NCI-H526 (cell line): ENCODE measurements around the gene SPATA13.

Experiments
- DNase-seq, 2 experiments: peaks; one replicate each; lab custom pipeline; 2025; lab: John Stamatoyannopoulos, UW

The SPATA13 gene

DNA sequence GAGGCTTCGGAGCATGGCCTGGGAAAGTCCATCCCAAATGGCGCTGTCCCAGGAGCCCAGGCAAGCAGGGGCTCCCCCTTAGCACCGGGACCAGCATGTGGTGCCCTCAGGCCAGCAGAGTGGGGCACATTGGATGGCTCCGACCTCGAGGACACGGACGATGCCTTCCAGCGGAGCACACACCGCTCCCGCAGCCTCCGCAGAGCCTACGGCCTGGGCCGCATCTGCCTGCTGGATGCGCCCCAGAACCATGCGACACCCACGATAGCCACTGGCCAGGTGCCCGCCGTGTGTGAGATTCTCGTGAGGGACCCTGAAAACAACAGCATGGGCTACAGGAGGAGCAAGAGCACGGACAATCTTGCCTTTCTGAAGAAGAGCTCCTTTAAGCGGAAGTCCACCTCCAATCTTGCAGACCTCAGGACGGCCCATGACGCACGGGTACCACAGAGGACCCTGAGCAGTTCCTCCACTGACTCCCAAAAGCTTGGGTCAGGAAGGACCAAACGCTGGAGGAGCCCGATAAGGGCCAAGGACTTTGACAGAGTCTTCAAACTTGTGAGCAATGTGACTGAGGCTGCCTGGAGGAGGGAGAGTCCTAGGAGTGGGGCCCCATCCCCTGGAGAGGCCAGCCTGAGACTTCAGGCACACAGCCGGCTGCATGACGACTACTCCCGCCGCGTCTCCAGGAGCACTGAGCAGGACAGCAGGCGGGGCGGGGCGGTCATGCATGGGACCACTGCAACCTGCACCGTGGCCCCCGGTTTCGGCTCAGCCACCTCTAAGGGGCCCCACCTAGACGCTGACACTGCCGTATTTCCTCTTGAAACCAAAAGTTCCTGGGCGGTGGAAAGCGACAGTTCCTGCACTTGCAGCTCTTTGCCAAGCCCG lies 63.1 kb downstream of the SPATA13 start:
- DNase-seq, result no peak

DNA sequence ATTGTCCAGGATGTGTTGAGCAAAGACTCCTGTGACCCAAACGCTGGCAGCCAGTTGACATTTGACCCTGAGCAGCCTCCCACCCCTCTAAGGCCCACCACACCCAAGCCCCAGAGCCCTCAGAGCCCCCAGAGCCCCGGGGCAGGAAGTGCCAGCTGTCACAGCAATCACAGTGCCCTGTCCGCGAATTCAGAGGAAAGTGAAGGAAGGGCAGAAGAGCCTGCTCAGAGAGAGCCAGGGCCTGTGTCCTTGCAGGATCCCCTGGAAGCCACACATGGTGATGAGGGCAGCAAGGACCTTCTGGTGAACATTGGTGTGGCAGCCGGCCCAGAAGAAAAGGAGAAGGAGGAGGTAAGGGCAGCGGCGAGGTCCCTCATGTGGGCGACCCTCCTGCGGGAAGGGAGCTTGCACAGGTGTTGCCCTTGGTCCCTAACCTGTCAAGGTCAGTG lies 63.7 kb downstream of the SPATA13 start:
- no peak for DNase-seq

DNA sequence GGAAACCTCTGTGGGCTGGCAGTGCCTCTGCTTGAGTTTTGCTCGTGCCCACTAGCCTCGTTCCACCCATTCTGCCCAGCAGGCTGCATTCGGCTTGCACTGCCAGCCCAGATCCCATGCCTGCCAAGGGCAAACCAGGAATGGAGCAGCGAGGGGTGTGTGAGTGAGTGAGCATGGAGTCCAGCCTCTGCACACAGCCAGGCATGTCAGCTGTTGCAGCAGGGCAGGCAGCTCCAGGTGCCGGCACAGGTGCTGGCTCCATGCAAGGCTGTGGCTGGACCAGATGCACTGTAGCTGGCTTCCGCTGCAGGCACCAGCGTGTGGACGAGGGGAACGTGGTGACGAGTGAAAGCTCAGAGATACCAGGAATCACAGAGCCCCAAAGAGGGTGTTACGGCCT lies 64.5 kb downstream of the SPATA13 start:
- no peak for DNase-seq

DNA sequence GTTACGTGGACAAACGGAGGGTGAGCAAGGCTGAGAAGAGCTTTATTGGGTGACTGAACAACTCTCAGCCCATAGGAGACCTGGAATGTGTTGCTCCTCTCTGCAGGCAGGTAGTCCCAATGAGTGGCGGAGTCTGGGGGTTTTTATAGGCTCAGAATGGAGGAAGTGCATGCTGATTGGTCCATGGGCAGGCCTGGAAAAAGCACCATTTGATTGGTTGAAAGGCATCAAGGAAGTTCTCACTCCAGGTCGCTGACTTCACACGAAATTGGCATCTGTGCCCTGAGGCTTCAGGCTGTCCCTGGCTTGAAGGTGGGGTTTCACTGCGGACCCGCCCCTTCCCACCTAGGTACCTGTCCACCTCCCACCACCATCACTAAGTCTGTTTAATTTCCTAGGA lies 65.4 kb downstream of the SPATA13 start:
- no peak for DNase-seq

DNA sequence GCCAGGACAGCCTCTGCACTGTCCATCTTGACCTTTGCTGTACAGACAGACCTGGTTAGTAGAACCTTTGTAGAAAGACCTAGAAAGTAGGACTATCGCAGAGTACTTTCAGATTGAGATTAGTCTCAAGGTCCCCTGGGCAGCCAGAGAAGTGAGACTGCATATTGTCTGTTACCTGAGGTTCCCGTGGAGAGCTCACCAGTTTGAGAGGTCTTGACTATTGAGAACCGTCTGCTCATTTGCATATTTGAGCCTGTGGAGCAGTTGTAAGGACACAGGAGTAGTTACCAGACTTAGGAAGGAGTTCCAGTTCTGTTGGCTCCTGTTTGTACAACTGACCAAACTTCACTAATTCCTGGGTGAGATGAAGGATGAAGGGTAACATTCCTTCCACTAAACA lies 66.2 kb downstream of the SPATA13 start:
- peak in 1 of 2 experiments; percentile 49 for DNase-seq

DNA sequence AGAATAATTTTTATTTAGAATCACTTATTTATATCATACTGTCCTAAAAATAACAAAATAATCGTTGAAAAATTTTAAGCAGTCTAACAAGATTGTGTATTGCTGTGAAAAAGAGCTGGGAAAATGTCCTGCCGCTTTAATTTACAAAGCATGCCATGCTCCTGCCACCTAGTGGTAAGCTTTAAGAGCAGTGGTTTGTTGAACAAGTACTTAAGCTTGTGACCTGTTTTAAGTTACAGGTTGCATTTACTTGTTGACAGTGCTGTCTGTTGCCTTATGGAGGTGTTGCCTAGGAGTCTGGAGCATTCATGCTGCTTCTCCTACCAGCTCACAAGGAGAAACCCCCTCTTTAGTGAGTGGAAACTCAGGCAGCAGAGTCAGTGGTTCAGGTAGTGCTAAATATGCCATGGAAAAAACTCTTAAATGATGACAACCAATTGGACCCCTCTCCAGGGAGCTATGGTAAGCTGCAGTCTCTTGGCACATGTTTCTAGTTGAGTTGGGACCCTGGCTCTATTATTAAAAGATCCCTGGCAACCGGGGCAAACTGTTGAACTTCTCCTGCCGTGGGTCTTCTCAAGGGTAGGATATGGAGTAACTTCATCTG lies 68.4 kb downstream of the SPATA13 start:
- DNase-seq, result peak; percentile 33 to 83

DNA sequence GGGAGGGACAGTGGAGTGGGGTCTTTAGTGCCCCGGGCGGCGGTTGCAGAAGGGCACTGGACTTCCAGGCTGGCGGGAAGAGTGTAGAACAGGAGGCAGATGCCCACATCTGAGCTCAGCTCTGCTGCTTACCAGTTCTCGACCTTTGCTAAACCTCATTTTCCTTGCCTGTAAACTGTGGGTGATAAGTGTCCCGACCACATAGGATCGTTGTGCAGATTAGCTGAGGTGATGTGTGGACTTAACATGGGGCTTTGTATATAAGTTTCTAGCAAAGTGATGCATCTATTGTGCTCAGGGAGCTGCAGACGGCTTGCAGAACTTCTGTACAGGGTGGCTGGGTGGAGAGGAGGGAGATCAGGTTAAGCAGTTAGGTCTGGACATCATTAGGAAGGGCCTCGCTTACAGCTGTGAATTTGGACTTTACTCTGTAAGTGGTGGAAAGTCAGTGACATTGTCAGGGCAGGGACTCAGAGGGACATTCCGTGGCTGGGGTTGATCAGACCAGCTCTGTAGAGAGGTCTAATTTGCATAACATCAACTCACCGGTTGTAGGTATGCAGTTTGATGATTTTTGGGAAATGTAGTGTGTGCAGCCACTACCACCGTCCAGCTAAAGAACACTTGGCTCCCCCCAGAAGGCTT lies 70.0 kb downstream of the SPATA13 start:
- DNase-seq, result no peak

DNA sequence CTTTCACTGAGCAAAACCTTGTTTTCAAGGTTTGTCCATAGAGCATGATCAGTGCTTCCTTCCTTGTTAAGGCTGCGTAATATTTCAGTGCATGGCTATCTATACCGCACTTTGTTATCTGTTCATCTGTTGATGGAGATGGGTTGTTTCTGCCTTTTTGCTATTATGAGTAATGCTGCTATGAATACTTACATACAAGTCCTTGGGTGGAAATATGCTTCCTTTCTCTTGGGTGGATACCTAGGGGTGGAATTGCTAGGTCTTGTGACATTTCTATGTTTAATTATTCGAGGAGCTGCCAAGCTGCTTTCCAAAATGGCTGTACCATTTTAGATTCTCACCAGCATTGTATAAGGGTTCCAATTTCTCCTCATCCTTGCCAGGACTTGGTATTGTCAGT lies 70.9 kb downstream of the SPATA13 start:
- DNase-seq, result no peak

DNA sequence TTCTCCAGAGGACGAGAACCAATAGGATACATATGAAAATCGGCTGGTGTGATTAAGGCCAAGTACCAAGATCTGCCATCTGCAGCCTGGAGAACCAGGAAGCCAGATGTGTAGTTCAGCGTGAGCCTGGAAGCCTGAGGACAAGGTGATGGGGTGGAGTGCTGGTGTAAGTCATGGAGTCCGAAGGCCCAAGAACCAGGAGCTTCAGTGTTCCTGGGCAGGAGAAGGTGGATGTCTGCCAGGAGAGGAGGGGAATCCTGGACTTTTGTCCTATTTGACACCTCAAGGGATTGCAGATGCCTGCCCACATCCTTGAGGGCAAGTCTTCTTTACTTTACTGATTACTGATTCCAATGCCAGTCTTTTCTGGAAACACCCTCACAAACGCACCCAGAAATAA lies 71.5 kb downstream of the SPATA13 start:
- DNase-seq, result no peak

DNA sequence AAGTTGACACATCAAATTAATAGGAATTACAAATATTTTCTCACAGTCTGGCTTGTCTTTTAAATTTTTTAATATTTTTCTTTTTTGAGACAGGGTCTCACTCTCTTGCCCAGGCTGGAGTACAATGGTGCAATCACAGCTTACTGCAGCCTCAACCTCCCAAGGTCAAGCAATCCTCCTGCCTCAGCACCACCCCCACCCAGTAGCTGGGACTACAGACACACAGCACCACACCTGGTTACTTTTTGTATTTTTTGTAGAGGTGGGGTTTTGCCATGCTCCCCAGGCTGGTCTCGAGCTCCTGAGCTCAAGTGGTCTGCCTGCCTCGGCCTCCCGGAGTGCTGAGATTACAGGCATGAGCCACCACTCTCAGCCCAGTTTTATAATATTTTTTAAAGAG lies 72.0 kb downstream of the SPATA13 start:
- DNase-seq, result no peak

DNA sequence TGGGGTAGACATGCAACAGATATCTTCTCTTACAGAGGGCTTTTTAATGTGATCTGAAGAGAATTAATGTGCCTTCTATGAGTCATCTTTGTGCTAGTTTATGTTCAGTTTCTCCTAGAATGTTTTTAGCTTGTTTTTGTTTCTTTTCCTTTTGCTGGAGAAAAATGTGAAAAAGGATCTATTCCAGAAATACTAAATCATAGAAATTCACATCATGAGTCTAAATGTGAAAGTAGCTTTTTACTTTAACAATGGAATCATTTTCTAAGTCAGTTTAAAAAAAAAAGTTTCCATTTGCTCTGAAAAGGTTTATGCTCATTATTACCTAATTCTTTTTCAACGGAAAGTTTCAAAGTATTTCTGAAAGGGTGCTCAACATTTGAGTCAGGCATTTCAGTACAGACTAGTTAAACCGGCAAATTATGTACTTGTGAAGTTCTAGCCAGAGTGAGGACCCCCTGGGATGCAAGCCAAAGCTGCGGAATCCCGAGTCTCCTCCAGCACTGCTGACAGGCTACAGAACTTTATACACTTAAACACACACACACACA lies 72.9 kb downstream of the SPATA13 start:
- no peak for DNase-seq

DNA sequence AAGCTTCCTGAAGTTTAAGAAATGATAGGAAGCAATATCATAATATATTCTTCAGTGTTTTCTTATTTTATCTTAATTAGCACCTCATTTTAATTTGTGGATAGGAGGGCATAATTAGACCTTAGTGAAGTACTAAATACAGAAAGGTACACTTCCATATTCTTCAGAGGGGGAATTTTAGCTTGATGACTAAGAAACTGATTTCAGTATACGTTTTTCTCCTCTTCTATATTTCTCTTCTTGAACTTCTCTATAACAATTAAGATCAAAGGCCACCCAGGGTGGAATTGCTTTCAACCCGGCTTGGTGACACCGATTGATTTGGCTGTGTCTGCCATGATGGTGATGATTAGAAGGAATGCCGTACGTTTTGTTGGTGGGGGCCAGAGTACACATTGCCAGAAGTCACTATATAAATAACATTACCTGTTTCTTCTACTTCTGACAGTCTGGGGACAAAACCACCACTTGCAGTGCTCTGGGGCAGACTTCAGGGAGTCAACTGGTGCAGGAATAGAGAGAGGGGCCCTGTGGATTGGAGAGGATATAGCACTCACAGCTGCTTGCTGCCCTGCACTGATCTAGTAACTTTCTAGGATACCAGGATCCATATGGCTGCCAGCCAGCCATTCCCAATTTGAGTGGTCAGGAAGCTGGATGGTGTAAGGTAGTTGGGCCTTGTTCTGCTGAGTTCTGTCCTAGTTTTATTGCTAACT lies 73.8 kb downstream of the SPATA13 start:
- DNase-seq, result no peak

DNA sequence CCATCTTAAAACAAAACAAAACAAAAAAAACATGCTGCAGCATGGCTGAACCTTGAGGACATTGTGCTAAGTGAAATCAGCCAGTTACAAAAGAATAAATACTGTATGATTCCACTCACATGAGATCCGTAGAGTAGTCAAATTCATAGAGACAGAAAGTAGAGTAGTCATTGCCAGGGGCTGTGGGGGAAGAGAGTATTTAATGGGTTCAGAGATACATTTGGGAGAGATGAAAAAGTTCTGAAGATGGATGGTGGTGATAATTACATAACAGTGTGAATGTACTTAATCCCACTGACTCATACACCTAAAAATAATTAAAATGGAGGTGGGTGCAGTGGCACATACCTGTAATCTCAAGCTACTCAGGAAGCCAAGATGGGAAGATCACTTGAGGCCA lies 76.8 kb downstream of the SPATA13 start:
- DNase-seq, result no peak

DNA sequence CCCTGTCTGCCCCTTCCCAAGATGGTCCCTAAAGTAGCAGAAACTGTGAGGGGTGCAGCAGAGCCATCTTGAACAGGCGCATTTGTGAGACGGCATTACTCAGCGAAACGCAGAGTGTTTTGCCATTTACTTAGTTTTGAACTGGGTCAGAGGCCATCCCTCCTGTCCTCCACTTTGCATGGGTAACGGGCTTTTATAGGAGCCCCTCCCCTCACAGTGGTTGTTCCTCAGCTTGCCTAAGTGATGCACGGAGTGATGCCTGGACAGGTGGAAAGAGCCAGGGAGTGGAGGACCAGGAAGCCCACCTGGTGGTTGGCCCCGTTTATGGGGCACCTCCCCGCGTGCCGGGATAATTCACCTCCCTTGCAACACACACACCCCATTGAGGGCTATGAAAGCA lies 80.8 kb downstream of the SPATA13 start:
- no peak for DNase-seq

DNA sequence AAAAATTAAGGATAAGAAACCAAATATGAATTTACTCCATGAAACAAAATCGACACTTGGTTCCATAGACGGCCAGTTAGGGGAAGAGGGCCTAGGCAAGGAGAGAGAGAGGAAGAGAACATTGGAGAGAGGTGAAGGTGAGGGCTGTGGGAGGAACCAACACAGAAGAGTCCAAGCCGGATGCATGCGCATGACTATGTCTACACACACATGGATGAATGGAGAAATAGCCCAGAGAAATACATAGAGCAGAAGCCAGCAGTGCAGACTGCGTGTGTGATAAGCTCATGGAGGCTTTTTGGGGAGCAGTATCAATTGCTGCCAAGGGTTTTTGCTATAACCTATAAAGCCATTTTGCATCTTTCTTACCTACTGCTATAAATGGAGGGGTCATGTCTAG lies 81.6 kb downstream of the SPATA13 start:
- no peak for DNase-seq

DNA sequence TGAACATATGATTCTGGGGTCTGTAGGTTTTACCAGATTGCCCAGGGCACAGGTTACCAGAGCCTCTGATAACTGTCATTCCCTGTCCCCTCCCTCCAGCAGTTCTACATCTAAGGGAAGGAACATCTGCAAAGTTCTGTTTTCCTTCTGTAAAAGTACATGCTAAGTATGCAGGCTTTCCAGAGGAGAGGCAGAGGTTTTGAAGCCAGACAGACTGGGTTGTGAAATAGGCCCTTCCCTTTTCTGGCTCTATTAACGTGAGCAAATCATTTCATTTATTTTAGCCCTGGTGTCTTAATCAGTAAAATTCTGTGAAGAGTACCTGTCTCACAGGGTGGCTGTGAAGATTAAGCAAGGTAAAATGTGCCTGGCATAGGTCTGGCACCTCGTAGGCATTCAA lies 82.8 kb downstream of the SPATA13 start:
- no peak for DNase-seq

DNA sequence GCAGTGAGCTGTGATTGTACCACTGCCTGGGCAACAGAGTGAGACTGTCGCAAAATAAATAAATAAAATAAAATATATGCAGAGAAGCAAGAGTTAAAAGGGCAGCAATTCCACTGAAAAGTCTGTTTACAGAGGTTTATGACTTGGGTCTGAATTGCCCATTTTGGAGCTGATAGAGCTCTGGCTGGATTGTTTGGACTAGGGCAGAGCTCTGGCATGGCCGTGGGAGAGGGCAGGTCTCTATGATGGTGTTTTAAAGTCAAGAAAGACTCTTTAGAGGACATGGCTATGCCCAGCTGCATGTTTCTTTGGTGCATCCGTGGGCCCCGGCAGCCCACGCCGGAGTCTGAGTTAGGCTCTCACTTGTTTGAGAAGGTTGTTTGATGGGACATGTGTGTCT lies 84.3 kb downstream of the SPATA13 start:
- no peak for DNase-seq

DNA sequence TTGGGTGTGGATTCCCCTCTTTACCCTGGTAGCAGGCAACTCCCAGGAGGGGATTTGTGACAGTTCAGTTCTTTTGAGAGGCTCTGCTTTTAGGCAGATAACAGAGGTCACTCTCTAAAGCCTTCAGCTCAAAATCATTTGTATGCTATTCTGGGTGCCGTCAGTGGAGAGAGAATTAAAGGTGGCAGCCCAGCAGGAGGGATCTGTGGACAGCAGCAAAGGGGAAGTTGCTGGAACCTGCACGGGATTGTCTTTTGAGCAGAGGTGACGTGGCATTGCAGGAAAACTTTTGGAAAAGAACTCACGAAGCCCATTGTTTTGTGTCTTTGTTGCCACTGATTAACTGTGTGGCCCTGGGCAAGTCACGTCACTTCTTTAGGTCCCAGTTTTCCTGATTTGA lies 86.5 kb downstream of the SPATA13 start:
- DNase-seq, result no peak

DNA sequence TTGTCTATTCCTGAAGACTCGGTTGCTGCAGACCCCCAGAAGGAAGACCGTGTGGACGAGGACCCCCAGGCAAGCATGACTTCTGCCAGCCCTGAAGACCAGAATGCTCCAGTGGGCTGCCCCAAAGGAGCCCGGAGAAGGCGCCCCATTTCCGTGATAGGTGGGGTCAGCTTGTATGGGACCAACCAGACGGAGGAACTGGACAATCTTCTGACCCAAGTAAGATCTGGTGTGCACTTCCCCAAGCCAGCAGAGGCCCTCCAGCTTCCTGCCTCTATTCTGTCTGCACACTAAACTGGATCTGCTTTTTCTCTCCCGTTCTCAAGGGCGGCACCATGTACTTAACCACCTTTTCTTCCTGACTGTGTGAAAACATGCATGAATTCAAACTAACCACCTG lies 89.1 kb downstream of the SPATA13 start:
- no peak for DNase-seq

DNA sequence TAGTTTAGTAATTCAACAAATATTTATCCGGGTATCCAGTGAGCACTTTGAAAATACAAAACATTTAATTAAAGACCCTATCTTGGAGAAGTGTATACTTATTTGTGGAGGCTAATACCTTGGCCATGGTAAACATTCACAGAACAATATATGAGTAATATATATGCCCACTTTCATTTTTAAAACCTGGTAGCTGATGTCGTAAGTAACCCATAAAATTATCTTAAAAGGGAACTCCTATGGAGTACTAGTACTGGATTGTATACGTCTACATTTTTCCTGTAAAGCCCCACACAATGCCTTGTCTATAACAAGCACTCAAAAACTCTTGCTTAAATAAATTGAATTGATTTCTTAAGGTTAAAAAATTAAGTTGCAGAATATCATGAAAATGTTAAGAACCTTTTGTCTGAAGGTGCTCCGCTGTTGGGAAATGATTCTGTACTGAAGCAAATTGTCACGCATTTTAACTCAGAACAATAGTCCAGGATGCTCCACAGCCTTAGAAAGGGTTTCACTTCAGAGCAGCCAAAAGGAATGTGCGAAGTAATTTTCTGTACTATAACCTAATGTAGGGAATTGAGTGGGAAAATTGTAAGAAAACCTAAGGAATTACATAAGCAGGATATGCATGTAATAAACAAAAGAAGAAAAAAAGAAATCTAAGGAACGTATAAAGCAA lies 90.0 kb downstream of the SPATA13 start:
- no peak for DNase-seq

DNA sequence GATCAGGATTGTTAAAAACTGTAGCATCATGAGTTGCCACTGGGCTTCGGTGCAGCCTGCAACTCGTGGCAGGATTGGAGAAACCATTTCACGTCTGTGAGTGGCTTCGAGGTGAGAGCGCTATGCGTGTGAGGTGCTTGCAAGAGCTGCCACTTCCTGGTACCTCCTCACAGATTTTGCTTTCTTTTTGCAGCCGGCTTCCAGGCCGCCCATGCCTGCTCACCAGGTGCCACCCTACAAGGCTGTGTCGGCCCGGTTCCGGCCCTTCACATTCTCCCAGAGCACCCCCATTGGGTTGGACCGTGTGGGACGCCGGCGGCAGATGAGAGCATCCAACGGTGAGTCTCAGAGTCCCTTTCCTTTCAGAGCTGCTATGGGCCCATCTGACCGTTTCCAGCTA lies 91.0 kb downstream of the SPATA13 start:
- no peak for DNase-seq

DNA sequence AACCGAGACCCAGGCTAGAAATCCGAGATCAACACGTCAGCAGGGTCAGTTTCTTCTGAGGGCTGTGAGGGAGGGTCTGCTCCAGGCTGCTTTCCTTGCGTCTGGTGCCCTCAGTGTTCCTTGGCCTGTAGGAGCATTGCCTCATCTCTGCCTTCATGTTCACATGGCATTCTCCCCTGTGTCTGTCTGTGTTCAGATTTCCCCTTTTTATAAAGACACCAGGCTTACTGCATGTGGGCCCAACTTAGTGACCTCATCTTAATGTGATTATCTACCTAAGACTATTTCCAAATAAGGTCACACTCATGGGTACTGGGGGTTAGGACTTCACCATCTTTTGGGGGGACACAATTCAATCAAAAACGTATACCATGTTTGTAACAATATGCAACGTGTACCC lies 91.6 kb downstream of the SPATA13 start:
- DNase-seq, result no peak
